Hepatocyte (in vitro differentiated cells): ENCODE data around the gene RFPL2. TPM values are rescaled to one million over a fixed set of nuclear protein-coding genes. Genes with fewer than 3 reads are reported as not detected.
"Not testable (repeated sequence)": the region's sequence is repeated elsewhere in the genome, so short reads cannot be mapped to it uniquely, and the experiment has no call there.

Source experiments
- DNase-seq: peaks from one replicate; pipeline ENCODE4 v3.0.0-alpha.2; 2016; ENCODE audit warnings: low spot score
- H2AFZ ChIP-seq: fragments of 200-600 bp; sonication (generic); 2 replicates; pipeline ENCODE4 v1.6.0; 2016; ENCODE audit warnings: antibody characterized with exemption, mild to moderate bottlenecking
- H3K27ac ChIP-seq: fragments of 200-600 bp; sonication (generic); 2 replicates; pipeline ENCODE4 v1.5.1; 2016; ENCODE audit warnings: mild to moderate bottlenecking
- H3K27me3 ChIP-seq: fragments of 200-600 bp; sonication (generic); 2 replicates; pipeline ENCODE4 v1.6.1; 2016
- H3K36me3 ChIP-seq: fragments of 200-600 bp; sonication (generic); replicated peaks from 2 replicates; pipeline ENCODE4 v1.5.1; 2016; ENCODE audit warnings: low read depth; ENCODE audit not compliant: insufficient read depth
- H3K4me1 ChIP-seq: fragments of 200-600 bp; sonication (generic); 2 replicates; pipeline ENCODE4 v1.5.1; 2016; ENCODE audit warnings: mild to moderate bottlenecking, moderate library complexity; ENCODE audit not compliant: insufficient read depth
- H3K4me2 ChIP-seq: fragments of 200-600 bp; sonication (generic); 2 replicates; pipeline ENCODE4 v1.6.0; 2016
- H3K4me3 ChIP-seq: fragments of 200-600 bp; sonication (generic); 2 replicates; pipeline ENCODE4 v1.5.1; 2016; ENCODE audit warnings: mild to moderate bottlenecking
- H3K79me2 ChIP-seq: fragments of 200-600 bp; sonication (generic); 2 replicates; pipeline ENCODE4 v1.6.0; 2017; ENCODE audit warnings: mild to moderate bottlenecking
- H3K9me2 ChIP-seq: fragments of 200-600 bp; sonication (generic); replicated peaks from 2 replicates; pipeline ENCODE4 v1.6.0; 2017; ENCODE audit warnings: mild to moderate bottlenecking; ENCODE audit not compliant: insufficient read depth
- H3K9me3 ChIP-seq: fragments of 200-600 bp; sonication (generic); 2 replicates; pipeline ENCODE4 v1.5.1; 2016; ENCODE audit warnings: low read depth, mild to moderate bottlenecking
- H4K20me1 ChIP-seq: fragments of 200-600 bp; sonication (generic); 2 replicates; pipeline ENCODE4 v1.6.0; 2016; ENCODE audit warnings: mild to moderate bottlenecking; ENCODE audit not compliant: insufficient read depth, poor library complexity, severe bottlenecking
- EZH2 ChIP-seq: fragments of 200-600 bp; sonication (generic); IDR thresholded peaks from 2 replicates; pipeline ENCODE4 v1.6.1; 2016; ENCODE audit warnings: antibody characterized with exemption, mild to moderate bottlenecking, borderline replicate concordance
- EZH2phosphoT487 ChIP-seq: fragments of 200-600 bp; sonication (generic); IDR thresholded peaks from one replicate; pipeline ENCODE4 v1.6.1; 2018; ENCODE audit warnings: antibody characterized with exemption, mild to moderate bottlenecking, low read depth, moderate library complexity; ENCODE audit not compliant: unreplicated experiment, severe bottlenecking
- WGBS: methylation state at CpG from one replicate; pipeline ENCODE4 v1.1.6; 2016; ENCODE audit warnings: low lambda C conversion rate; ENCODE audit errors: missing lambda C conversion rate; 5-methylcytosine and 5-hydroxymethylcytosine counted together
- polyA plus RNA-seq: library from polyadenylated mRNA; unstranded; fragments of >200 nt; fragmentation: Nextera tagmentation; extraction: Ambion mirVana; gene quantifications from 2 replicates; pipeline ENCODE4 v1.2.1, GENCODE V29; 2016
- total RNA-seq: library from RNA; depleted of rRNA; stranded (reverse); fragments of >200 nt; gene quantifications from 2 replicates; pipeline ENCODE4 v1.2.3, GENCODE V29; 2014
- TF ChIP-seq, protein P1 (sequence below): fragments of 200-600 bp; sonication (generic); IDR thresholded peaks from 2 replicates; pipeline ENCODE4 v1.5.1; 2016; ENCODE audit warnings: antibody characterized with exemption, mild to moderate bottlenecking; ENCODE audit not compliant: poor library complexity

The RFPL2 gene
- total and polyA plus RNA-seq, 2 experiments from 2014 or later = 0.97 TPM; not detected in 1

- not testable (repeated sequence) for H3K27ac ChIP-seq, DNase-seq, H3K4me3 ChIP-seq, H3K9me3 ChIP-seq, H3K79me2 ChIP-seq, H2AFZ ChIP-seq, H3K4me2 ChIP-seq, H3K36me3 ChIP-seq, H3K9me2 ChIP-seq, H3K4me1 ChIP-seq, H4K20me1 ChIP-seq
- WGBS = 95% methylated on average over 13 of the region's 15 CpGs
- H3K27me3 ChIP-seq = peaks cover 10% of the 10 kb centered on the region
These were observed 13.9 kb downstream of the RFPL2 start for GRCh38 chr22:32191021-32191420.

DNA sequence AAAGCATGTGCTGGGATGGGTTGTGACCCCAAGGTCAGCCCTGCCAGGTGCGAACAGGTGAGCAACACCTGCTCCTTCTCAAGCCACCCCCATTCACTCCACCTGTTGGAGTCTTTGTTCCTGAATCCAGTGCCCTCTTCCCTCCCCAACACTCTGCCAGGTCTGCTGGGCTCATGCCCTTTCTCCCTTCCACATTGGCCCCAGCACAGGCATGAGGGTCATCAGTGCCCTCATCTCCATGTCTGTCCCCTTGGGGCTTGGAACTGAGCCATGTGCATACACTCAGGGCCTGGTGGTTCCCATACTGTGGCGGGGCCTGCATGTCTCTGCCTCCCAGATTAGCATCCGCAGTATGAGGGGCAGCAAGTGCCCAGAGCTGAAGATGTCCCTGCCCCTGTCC is 19.1 kb downstream of the RFPL2 start:
- no peak for TF ChIP-seq EZH2
- TF ChIP-seq, protein P1, sequence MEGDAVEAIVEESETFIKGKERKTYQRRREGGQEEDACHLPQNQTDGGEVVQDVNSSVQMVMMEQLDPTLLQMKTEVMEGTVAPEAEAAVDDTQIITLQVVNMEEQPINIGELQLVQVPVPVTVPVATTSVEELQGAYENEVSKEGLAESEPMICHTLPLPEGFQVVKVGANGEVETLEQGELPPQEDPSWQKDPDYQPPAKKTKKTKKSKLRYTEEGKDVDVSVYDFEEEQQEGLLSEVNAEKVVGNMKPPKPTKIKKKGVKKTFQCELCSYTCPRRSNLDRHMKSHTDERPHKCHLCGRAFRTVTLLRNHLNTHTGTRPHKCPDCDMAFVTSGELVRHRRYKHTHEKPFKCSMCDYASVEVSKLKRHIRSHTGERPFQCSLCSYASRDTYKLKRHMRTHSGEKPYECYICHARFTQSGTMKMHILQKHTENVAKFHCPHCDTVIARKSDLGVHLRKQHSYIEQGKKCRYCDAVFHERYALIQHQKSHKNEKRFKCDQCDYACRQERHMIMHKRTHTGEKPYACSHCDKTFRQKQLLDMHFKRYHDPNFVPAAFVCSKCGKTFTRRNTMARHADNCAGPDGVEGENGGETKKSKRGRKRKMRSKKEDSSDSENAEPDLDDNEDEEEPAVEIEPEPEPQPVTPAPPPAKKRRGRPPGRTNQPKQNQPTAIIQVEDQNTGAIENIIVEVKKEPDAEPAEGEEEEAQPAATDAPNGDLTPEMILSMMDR = no peak
- TF ChIP-seq EZH2phosphoT487 = no peak
- Histone ChIP-seq H3K9me3 (no peaks in the 10 kb centered on the region), H3K36me3 (no peaks in the 10 kb centered on the region), H2AFZ (no peak overlapping the region), H3K4me1 (no peaks in the 10 kb centered on the region), H3K27ac (no peak overlapping the region), H3K27me3 (peaks cover 14% of the 10 kb centered on the region), H3K4me3 (no peak overlapping the region), H3K4me2 (no peak overlapping the region), H3K9me2 (no peaks in the 10 kb centered on the region), H4K20me1 (no peaks in the 10 kb centered on the region), H3K79me2 (no peaks in the 10 kb centered on the region)
- WGBS = 91% methylated on average over 3 of the region's 3 CpGs
- no peak for DNase-seq

DNA sequence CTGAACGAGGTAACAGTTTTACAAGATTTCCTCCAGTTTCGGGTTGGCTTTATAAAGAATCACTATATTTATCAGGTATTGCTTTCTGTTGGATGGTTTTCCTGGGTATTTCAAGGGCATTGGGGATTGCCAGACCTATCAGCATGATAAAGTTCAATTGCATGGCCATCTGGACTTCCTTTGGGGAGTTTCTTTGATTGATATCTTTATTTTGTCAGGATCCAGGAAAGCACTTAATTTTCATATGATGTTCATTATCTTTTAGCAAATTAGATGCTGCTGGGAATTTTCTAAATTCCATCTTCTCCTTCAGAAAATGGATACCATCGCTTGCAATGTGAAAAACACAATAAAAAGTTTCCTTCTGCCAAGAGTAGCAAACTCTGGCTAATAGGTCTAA is 21.2 kb downstream of the RFPL2 start:
- no peaks in the 10 kb centered on the region for H3K4me1 ChIP-seq
- WGBS = 78% methylated on average over 3 of the region's 3 CpGs
- no peaks in the 10 kb centered on the region for H3K36me3 ChIP-seq
- H3K4me2 ChIP-seq = no peak overlapping the region
- no peak overlapping the region for H2AFZ ChIP-seq
- no peak overlapping the region for H3K4me3 ChIP-seq
- TF ChIP-seq EZH2phosphoT487 (no peak), EZH2 (no peak)
- TF ChIP-seq, protein P1 = no peak
- no peak for DNase-seq
- no peaks in the 10 kb centered on the region for H3K79me2 ChIP-seq
- no peaks in the 10 kb centered on the region for H3K9me2 ChIP-seq
- no peak overlapping the region for H3K27ac ChIP-seq
- peaks cover 19% of the 10 kb centered on the region for H3K27me3 ChIP-seq
- H3K9me3 ChIP-seq = no peaks in the 10 kb centered on the region
- H4K20me1 ChIP-seq = no peaks in the 10 kb centered on the region

DNA sequence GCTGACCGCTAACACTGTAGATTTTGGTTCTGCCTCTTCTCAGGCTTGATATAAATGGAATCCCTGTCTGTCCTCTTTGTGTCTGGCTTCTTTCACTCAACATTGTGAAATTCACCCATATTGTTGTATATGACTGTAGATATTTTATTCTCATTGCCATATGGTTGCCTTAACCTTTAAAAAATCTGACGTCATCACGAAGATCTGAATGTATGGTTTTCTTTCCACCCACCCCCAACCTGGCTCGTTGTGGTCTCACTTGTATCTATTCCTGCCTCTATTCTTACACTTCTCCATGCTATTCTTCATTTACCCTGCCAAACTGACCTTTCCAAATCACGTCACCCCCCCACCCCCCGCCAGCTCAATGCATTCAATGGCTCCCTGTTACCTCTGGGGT is 23.8 kb downstream of the RFPL2 start:
- no peak for DNase-seq
- Histone ChIP-seq H3K4me3 (no peak overlapping the region), H3K36me3 (no peaks in the 10 kb centered on the region), H3K9me3 (no peaks in the 10 kb centered on the region), H3K79me2 (no peaks in the 10 kb centered on the region), H4K20me1 (no peaks in the 10 kb centered on the region), H3K4me1 (no peaks in the 10 kb centered on the region), H3K4me2 (no peak overlapping the region), H3K9me2 (no peaks in the 10 kb centered on the region), H3K27ac (no peak overlapping the region), H3K27me3 (peaks cover 40% of the 10 kb centered on the region), H2AFZ (no peak overlapping the region)
- WGBS = 86% methylated on average over 6 of the region's 6 CpGs
- TF ChIP-seq EZH2phosphoT487 (no peak), EZH2 (no peak)
- TF ChIP-seq, protein P1 = no peak
